Measurements from ENCODE around the gene PM20D1. TPM values are rescaled to one million over a fixed set of nuclear protein-coding genes. Genes with fewer than 3 reads are reported as not detected.

PM20D1 gene
- total RNA-seq, 2 experiments from 2014 or later, result 0.94 to 1.0 TPM

Other genes with a start within 250 kb of the PM20D1 start
- 100 to 1,000 TPM in 1 of 2 experiments, 10 to 100 TPM in 1; 99.4 to 103 TPM for gene ELK4, start 218.1 kb downstream of the PM20D1 start, total RNA-seq
- gene SLC45A3, start 169.6 kb downstream of the PM20D1 start, total RNA-seq, result under 1 TPM in 1 of 2 experiments, not detected in 1; 0.08 TPM
- 100 to 1,000 TPM; 218 TPM for gene NUCKS1, start 100.0 kb downstream of the PM20D1 start, total RNA-seq
- gene RAB29, start 74.7 kb downstream of the PM20D1 start, total RNA-seq, result 10 to 100 TPM; 51.7 to 54.6 TPM
- 10 to 100 TPM; 10.8 to 12.2 TPM for gene SLC41A1, start 36.9 kb downstream of the PM20D1 start, total RNA-seq
- not detected for gene SLC26A9, start 93.3 kb upstream of the PM20D1 start, total RNA-seq
- not detected for gene RAB7B, start 153.3 kb upstream of the PM20D1 start, total RNA-seq
- not detected for gene CTSE, start 173.8 kb upstream of the PM20D1 start, total RNA-seq
- not detected for gene RHEX, start 203.0 kb upstream of the PM20D1 start, total RNA-seq